ENCODE data around the gene OR7G3.

GRCh38 chr19:9139609-9140158 is 12.9 kb upstream of the OR7G3 start:
- TF ChIP-seq, protein P1, sequence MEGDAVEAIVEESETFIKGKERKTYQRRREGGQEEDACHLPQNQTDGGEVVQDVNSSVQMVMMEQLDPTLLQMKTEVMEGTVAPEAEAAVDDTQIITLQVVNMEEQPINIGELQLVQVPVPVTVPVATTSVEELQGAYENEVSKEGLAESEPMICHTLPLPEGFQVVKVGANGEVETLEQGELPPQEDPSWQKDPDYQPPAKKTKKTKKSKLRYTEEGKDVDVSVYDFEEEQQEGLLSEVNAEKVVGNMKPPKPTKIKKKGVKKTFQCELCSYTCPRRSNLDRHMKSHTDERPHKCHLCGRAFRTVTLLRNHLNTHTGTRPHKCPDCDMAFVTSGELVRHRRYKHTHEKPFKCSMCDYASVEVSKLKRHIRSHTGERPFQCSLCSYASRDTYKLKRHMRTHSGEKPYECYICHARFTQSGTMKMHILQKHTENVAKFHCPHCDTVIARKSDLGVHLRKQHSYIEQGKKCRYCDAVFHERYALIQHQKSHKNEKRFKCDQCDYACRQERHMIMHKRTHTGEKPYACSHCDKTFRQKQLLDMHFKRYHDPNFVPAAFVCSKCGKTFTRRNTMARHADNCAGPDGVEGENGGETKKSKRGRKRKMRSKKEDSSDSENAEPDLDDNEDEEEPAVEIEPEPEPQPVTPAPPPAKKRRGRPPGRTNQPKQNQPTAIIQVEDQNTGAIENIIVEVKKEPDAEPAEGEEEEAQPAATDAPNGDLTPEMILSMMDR (IDR thresholded peaks at IDR 0.05; ENCODE audit: insufficient read depth, low read depth, low read length) = no peak
- TF ChIP-seq EZH2 (IDR thresholded peaks at IDR 0.05; ENCODE audit: insufficient read depth, low read length) = no peak

All from astrocyte (in vitro differentiated cells and primary cell).